Measurements from ENCODE around the gene TRMO.

DNA sequence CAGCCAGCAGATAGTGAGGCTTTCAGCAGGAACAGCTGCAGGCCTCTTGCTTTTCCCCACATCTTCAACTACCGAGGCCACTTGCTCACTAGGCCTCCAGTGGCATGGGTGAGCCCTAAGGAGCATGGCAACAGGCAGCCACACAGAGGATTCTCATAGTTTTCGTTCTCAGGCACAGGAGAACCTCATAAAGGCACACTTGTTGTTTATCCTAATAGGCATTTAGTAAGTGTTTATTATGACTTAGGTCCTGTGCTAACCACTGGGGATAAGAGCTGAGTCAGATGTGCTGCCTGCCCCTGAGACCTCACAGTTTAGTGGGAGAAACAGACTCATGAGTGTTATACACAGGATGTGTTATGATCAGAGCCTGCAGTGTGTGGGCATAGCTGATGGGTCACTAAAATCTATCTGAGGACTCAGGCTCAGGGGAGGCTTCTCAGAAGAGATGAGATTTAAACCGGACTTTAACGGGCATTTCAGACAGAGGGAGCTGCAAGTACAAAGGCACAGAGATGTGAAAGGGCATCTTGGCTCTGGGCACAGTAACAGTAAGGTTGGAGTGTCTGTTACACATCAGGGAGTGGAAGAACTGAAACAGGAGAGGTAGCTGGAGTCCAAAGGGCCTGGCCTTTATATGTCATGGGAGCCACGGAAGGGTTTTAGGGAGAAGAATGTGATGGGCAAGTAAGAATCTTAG, 36.7 kb upstream of the TRMO start:
- TF ChIP-seq ZBTB7A (tag by site-specific recombination; IDR thresholded peaks at IDR 0.05; ENCODE audit: low read depth): no peak
- TF ChIP-seq, protein P1, sequence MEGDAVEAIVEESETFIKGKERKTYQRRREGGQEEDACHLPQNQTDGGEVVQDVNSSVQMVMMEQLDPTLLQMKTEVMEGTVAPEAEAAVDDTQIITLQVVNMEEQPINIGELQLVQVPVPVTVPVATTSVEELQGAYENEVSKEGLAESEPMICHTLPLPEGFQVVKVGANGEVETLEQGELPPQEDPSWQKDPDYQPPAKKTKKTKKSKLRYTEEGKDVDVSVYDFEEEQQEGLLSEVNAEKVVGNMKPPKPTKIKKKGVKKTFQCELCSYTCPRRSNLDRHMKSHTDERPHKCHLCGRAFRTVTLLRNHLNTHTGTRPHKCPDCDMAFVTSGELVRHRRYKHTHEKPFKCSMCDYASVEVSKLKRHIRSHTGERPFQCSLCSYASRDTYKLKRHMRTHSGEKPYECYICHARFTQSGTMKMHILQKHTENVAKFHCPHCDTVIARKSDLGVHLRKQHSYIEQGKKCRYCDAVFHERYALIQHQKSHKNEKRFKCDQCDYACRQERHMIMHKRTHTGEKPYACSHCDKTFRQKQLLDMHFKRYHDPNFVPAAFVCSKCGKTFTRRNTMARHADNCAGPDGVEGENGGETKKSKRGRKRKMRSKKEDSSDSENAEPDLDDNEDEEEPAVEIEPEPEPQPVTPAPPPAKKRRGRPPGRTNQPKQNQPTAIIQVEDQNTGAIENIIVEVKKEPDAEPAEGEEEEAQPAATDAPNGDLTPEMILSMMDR (tag by site-specific recombination; IDR thresholded peaks at IDR 0.05): no peak
- TF ChIP-seq, protein P2, sequence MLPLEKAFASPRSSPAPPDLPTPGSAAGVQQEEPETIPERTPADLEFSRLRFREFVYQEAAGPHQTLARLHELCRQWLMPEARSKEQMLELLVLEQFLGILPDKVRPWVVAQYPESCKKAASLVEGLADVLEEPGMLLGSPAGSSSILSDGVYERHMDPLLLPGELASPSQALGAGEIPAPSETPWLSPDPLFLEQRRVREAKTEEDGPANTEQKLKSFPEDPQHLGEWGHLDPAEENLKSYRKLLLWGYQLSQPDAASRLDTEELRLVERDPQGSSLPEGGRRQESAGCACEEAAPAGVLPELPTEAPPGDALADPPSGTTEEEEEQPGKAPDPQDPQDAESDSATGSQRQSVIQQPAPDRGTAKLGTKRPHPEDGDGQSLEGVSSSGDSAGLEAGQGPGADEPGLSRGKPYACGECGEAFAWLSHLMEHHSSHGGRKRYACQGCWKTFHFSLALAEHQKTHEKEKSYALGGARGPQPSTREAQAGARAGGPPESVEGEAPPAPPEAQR (tag by site-specific recombination; IDR thresholded peaks at IDR 0.05): no peak
- TF ChIP-seq ZNF121 (tag by site-specific recombination; IDR thresholded peaks at IDR 0.05): no peak
- TF ChIP-seq SALL2 (tag by site-specific recombination; IDR thresholded peaks at IDR 0.05; ENCODE audit: borderline replicate concordance): no peak
- no peak for TF ChIP-seq ZNF112 (tag by site-specific recombination; IDR thresholded peaks at IDR 0.05)
- TF ChIP-seq, protein P3, sequence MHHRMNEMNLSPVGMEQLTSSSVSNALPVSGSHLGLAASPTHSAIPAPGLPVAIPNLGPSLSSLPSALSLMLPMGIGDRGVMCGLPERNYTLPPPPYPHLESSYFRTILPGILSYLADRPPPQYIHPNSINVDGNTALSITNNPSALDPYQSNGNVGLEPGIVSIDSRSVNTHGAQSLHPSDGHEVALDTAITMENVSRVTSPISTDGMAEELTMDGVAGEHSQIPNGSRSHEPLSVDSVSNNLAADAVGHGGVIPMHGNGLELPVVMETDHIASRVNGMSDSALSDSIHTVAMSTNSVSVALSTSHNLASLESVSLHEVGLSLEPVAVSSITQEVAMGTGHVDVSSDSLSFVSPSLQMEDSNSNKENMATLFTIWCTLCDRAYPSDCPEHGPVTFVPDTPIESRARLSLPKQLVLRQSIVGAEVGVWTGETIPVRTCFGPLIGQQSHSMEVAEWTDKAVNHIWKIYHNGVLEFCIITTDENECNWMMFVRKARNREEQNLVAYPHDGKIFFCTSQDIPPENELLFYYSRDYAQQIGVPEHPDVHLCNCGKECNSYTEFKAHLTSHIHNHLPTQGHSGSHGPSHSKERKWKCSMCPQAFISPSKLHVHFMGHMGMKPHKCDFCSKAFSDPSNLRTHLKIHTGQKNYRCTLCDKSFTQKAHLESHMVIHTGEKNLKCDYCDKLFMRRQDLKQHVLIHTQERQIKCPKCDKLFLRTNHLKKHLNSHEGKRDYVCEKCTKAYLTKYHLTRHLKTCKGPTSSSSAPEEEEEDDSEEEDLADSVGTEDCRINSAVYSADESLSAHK (tag by site-specific recombination; IDR thresholded peaks at IDR 0.05): no peak
- TF ChIP-seq, protein P4, sequence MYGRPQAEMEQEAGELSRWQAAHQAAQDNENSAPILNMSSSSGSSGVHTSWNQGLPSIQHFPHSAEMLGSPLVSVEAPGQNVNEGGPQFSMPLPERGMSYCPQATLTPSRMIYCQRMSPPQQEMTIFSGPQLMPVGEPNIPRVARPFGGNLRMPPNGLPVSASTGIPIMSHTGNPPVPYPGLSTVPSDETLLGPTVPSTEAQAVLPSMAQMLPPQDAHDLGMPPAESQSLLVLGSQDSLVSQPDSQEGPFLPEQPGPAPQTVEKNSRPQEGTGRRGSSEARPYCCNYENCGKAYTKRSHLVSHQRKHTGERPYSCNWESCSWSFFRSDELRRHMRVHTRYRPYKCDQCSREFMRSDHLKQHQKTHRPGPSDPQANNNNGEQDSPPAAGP (tag by site-specific recombination; IDR thresholded peaks at IDR 0.05): no peak
- no peak for TF ChIP-seq KLF8 (tag by site-specific recombination; IDR thresholded peaks at IDR 0.05)
- TF ChIP-seq ZNF560 (tag by site-specific recombination; IDR thresholded peaks at IDR 0.05; ENCODE audit: borderline replicate concordance): no peak
- TF ChIP-seq ZNF169 (tag by site-specific recombination; IDR thresholded peaks at IDR 0.05): no peak
- TF ChIP-seq, protein P5, sequence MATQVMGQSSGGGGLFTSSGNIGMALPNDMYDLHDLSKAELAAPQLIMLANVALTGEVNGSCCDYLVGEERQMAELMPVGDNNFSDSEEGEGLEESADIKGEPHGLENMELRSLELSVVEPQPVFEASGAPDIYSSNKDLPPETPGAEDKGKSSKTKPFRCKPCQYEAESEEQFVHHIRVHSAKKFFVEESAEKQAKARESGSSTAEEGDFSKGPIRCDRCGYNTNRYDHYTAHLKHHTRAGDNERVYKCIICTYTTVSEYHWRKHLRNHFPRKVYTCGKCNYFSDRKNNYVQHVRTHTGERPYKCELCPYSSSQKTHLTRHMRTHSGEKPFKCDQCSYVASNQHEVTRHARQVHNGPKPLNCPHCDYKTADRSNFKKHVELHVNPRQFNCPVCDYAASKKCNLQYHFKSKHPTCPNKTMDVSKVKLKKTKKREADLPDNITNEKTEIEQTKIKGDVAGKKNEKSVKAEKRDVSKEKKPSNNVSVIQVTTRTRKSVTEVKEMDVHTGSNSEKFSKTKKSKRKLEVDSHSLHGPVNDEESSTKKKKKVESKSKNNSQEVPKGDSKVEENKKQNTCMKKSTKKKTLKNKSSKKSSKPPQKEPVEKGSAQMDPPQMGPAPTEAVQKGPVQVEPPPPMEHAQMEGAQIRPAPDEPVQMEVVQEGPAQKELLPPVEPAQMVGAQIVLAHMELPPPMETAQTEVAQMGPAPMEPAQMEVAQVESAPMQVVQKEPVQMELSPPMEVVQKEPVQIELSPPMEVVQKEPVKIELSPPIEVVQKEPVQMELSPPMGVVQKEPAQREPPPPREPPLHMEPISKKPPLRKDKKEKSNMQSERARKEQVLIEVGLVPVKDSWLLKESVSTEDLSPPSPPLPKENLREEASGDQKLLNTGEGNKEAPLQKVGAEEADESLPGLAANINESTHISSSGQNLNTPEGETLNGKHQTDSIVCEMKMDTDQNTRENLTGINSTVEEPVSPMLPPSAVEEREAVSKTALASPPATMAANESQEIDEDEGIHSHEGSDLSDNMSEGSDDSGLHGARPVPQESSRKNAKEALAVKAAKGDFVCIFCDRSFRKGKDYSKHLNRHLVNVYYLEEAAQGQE (tag by site-specific recombination; IDR thresholded peaks at IDR 0.05): no peak

Data from HEK293 (cell line).